ENCODE measurements around the gene C10orf90.

Gene C10orf90

DNA sequence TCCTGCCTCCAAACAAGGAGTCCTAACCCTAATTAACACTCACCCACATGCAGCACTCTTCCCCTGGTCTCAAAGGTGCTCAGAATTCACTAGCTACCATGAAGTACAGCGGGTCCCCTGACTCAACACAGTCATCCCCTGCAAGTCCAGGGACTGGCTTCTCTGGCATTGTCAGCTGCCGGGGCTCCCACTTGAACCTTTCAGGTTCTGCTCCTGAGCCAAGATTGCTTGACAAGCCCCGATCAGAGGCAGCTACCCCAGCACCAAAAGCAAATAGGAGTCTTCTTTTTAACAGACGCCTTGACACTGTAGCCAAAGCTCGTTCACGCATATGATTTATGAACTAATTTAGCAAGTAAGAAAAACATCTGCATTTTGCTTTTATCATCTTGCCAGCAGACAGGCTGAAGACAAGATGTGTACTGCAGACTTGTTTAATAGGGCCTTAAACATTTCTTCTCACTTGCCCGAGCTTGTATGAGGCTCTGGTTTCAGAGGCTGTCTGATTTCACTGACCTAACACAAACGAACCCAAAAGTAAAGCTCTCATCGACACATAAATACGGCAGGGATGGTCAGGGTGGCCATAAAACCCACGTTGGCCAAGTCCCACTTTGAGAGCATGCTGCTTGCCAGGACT lies 214.6 kb downstream of the C10orf90 start:
- no peak for FAIRE-seq

DNA sequence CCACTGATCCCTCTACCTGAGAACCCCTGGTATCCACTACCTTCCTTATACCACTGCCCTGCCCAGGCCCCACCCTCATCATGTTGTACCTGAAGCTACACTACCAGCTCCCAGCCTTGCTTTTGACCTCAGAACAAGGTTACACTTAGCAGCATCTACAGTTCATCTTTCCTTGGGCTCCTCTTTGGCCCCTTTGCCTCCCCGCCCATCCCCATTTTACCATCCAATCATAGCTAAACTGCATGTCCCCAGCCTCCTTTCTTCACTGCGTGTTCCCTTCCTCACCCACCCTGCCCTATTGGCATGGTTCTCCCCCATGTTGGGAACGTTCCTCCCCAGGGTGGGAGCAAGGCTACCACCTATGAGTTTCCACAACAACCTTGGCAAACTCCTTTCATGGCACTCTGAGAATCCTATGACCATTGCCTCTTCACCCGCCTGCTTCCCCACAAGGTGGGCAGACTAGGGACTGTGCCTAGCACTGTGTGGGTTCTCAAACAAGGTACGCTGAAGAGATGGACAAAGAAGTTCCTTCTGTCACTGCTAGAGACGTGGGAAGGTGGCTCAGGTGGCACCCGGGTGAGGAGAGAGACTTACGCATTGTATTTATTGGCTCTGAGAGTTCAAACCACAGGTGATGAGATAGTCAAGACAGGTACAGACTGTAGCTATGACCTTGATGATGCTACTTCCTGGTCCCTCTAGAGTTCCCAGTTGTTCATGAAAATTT lies 215.3 kb downstream of the C10orf90 start:
- no peak for FAIRE-seq

DNA sequence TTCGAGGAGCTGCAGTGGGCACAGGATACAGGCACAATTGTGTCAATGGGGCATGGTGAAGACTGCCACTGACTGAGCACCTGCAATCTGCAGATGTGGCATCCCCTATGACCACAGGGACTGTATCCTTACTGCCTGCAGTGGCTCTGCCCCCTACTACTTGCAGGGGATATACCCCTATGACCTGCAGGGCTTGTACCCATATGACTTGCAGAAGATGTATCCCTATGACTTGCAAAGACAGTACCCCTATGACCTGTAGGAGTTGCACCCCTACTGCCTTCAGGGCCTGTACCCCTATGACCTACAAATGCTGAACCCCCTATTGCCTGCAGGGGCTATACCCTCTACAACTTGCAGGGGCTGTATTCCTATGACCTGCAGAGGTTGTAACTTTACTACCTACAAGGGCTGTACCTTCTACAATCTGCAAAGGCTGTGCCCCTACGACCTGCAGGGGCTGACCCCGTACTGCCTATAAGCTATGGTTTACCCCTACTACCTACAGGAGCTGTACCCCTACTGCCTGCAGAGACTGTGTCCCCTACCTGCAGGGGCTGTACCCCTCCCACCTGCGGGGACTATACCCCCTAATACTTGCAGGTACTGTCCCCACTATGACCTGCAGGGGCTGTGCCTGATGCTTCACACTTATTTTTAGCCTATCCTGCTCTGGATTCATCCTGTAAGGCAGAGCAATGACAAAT lies 216.3 kb downstream of the C10orf90 start:
- no peak for FAIRE-seq

DNA sequence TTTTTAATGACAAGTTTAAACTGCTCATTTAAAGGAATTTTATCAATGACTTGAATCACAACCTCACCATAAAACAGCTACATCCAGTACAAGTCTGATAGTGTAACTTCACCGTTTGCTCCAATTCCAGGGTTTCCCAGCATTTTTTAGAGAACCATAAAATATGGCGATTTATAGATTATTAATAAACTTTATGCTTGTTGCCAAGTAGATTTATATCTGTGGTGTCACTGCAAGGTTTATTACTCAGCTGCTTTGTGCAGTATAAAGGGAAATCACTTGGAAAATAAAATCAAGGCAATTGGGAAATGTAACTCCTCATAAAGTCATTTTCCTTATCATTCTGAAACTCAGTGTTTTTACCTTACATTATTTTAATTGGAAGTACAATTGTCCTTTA lies 218.2 kb downstream of the C10orf90 start:
- FAIRE-seq, result no peak

DNA sequence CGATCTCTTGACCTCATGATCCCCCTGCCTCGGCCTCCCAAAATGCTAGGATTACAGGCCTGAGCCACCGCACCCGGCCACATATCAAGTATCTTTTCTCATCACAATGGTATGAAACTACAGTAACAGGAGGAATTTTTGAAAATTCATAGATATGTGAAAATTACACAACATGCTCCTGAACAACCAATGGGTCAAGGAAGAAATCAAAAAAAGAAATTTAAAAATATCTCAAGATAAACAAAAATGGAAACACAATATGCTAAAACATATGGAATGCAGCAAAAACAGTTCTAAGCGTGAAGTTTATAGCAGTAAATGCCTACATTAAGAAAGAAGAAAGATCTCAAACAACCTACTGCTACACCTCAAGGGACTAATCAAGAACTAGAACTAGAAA lies 222.4 kb downstream of the C10orf90 start:
- FAIRE-seq, result no peak

DNA sequence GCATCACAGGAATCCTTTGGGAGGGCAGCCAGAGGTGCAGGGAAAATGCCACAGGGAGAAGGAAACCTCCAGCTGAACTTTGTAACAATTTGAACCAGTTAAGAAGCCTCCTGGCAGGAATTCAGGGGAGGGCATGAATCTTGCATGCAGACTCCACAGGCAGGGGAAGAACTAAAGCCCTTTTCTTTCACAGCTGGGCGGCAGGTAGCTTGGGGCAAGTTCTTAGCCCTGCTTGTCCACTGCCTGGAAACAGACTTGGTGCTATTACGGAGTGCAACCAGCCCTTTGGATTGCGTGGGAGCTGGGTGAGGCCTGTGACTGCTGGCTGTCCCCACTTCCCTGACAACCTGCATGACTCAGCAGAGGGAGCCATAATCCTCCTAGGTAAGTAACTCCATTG lies 230.6 kb downstream of the C10orf90 start:
- FAIRE-seq, result no peak

DNA sequence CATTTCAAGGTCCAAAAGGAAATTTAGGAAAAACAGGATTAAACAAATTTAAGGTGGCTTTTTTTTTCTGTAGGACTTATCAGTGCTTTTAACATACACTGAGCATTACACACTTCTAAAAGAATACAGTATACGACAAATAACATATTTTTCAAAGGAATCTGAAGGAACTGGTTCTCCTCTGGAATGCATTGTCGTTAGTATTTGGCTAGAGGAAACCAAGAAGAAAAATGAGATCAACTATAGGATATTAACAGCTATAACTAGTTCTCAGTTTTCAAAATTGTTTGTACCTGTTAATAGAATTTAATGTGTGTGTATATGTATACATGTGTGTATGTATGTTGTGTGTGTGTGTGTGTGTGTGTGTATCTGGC lies 232.1 kb downstream of the C10orf90 start:
- no peak for FAIRE-seq

DNA sequence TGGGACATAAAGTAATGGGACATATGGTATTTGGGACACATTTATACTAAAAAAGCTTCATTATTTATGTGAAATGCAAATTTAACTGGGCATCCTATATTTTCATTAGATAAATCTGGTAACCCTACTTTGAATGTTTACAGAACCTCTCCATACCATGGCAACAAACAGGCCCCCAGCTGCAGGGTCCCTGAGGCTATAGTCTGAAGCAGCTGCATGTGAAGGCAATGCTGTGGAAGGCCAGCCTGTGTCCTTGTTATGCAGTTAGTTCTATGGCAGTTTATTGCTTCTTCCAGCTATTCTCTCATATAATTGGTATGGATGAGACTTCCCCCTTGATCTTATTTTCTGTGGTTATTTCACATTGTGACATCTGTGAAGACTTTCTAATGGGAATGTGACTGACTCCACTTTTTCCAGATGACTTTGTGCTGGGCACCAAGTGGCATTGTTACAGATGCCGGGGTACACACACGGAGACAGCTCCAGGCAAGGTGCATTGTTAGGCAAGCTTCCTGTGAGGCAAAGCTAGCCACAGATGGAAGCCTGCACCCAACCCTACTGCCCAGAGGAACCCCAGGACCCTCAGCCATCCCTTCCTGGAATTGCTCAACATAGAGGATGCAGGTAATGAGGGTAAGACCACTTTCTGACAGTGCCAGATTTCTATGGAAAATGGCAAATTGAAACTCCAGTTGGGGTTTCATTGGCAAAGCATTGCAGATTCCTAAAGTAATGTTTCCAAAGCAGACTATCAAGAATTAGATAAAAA lies 232.7 kb downstream of the C10orf90 start:
- no peak for FAIRE-seq

DNA sequence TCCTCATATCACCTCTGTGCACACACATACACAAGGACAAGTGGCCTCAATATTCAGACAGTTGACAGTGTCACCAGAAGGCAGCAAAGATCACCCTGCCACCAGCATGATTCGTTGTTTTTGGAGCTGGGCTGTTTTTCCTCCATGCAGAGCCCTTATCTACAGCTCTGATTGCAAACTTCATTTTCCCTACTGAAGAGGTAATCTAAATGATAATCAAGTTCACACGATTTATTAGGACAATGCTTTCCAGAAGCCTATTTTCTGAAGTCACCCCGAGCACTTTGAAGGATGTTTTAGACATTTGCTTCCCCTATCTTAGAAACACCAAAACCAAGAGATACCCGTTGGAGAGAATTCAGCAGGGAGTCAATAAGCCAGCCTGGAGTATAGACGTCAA lies 236.3 kb downstream of the C10orf90 start:
- no peak for FAIRE-seq

DNA sequence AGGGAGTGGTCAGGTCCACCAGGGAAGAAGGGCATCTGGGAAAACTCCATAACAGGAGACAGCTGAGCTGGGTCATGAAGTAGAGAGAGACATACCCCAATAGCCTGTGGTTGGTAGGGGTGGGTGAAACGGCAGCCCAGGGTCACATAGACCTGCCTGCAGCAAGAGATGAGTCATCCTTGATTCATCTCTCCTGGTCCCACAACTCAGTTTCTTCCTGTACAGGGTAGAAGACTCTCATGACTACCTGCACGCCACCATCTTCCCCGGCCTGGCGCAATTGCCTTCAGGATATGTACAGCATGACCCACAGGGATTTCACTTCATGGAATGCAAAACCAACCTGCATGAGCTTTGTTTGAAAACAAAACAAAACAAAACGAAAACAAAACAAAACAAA lies 237.1 kb downstream of the C10orf90 start:
- no peak for FAIRE-seq

DNA sequence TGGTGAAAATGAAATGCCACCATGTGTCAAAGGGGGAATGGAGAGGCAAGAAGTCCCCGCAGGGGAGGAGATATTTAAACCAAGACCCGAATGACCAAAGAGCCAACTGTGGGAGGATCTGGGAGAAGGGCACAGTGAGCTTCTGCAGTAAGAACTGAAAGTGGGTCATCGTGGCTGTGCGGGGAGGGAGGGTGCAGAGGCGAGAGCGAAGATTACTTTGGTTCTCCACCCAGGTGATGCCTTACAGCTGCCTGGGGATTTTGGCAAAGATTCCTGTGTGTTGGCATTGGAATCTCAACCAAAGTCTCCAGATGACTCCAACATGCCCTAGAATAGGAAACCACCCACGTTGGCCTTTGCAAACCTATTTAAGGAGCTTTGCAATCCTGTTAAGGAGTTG lies 238.0 kb downstream of the C10orf90 start:
- FAIRE-seq, result no peak

DNA sequence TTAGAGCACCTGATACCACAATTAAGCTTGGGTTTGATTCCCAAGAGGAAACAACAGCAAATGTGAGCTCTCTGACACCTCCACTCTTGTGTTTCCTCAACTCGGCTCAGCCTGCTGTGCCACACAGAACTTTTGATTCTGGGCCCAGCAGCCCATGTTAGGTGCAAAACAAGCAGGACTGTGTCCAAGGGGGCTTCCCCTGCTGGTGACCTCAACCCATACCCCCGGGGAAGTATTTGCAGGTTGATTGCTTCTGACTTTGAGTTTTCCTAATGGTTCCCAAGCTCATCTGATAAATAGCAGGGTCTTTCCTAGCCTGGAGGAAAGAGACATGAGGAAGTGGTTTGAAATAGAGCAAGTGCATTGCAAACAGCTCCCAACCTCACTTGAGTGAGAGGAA lies 238.7 kb downstream of the C10orf90 start:
- FAIRE-seq, result no peak

DNA sequence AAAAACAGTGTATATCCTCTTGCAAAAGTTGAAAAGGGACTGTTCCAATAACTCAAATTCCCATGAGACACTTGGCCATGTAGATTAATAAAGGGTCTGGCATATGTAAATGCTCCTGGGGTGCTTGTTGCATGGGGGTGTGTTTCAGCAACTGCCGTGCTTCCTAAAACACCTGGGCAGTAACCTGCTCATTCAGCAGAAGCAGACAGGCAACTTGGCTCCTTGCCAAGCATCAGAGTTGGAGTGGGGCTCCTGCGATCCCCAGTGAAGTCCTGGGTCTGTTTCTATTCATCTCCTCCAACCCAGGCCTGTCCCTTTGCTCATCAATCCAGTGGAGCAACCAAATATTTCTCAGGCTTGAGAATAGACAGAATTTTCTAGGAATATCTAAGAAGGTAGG lies 240.0 kb downstream of the C10orf90 start:
- FAIRE-seq, result no peak

DNA sequence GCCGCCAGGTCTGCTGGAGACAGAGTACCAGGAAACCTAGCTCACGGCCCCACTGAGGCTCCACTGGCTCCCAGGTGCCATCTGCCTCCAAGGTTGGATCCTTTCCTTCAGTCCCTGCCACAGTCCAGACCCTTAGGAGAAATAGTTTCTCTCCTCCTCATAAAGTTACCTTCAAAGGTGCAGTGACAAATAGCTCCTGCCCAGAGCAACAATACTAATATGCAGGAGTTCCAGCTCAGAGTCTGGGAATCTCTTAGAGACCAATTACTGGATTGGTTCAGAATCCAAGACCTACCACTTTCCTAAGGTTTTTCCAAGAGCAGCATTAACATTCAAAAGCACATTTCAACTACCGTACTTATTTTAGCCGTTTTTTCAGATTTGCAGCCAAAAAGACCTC lies 241.2 kb downstream of the C10orf90 start:
- no peak for FAIRE-seq

DNA sequence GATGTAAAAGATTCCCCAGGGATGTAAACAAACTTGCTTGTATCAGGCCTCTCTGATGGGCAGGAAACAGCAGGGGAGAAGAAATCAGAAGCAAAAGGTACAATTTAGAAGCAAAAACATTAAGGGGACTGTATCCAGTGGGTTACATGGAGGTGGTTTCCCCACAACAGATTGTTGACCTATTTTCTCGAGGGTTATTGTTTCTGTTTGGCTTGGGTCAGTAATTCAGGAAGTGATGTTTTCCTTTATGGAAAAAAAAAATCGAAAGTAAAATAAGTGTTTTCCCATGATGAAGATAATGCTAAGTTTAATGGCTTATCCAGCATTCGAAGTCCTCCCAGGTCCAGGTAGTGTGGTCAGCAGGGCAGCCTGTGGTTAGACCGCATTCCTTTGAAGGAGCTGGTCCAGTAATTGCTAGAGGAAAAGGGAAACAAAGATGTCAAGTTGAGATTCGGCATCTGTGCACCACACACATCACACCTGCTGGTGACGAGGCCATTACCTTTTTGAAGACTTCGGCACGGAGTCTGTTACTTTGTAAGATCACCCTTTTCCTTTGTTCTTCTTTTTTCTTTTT lies 244.9 kb downstream of the C10orf90 start:
- FAIRE-seq, result no peak

DNA sequence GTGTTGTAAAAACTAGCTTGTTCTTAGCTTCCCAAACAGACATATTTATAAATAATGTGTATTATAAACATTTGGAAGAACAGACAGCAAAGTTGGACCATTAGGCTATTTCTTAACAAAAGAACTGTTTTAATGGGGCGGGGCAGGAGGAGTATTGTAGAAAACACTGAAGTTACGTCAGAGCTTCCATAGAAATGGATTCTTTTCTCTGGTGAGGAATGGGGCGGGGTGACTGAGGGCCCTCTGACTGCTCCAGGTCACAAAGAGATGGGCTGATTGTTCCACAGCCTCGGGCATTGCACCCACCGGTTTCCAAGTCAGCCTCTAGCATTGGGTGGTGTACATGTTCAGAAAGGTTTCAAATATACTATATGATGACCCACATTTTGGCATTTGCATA lies 245.5 kb downstream of the C10orf90 start:
- FAIRE-seq, result no peak

DNA sequence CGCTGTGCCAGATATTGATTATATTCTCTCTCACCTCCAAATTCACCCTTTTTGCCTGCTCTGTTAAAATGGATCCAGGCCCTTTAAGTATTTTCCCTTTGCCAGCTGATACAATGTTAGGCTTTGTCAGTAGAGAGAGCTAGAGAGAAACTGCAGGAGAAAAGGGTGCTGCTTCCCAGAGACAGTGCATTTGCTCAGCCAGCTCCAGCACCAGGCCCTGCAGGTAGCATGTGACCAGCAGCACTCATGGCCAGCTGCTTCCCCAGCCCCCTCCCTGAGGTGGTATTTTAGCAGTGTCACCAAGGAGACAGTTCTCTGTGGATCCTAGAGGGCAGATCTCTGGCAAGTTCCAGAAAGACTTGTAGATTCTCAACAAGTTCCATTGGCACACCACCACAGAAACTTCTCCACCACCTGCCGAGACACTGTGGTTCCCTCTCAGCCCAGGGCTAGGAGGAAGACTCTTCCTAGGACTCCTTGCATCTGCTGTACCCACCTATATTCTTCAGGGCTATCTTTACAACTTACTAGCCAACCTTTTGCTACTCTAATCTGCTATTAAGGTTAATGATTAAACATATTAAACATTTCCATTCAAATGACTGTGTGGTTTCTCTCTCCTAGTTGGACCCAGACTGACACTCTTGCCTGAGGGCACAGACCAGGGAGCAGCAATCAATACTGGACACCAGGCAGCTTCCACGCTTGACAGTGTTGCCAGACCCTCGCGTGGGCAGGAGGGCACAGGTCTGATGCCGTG lies 246.6 kb downstream of the C10orf90 start:
- FAIRE-seq, result no peak

DNA sequence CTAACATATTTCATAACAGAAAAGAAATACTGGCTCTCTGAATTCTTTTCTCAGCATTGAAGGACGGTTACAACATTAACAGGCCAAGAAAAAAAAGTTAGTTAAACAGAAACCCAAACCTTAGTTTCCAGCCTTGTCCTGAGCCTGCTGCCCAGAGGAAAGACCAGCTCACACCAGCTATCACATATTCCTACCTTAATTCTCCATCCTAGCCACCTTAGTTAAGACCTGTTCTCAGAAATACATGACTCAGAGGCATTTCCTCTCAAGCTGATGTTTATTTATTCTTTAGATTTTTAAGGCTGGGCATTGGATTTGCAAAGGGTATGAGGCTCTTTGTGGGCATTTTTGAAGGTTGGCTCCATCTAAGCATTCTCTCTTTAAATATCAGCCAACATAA lies 247.9 kb downstream of the C10orf90 start:
- no peak for FAIRE-seq

DNA sequence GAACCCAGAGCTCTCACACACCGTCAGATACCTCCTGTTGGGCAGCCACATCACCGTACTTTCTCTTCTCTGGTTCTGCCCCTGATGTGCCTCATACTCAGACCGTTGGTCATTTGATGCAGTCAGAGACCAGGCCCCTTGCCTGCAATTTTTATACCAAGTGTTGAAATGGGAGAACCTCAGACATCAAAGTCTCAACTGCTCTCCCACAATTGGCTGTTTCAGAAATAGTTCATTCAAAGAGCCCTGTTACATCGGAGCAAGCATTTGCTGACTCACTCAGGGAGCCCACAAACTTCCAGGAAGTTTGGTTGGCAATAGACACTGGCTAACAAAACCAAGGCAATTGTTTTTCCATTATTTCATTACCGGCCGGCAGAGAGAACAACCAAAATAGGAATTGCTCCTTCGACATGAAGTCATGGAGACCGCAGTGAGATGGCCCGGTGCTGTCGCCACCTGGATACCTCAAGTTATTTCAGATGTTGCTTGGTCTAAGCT lies 248.7 kb downstream of the C10orf90 start:
- FAIRE-seq, result no peak

DNA sequence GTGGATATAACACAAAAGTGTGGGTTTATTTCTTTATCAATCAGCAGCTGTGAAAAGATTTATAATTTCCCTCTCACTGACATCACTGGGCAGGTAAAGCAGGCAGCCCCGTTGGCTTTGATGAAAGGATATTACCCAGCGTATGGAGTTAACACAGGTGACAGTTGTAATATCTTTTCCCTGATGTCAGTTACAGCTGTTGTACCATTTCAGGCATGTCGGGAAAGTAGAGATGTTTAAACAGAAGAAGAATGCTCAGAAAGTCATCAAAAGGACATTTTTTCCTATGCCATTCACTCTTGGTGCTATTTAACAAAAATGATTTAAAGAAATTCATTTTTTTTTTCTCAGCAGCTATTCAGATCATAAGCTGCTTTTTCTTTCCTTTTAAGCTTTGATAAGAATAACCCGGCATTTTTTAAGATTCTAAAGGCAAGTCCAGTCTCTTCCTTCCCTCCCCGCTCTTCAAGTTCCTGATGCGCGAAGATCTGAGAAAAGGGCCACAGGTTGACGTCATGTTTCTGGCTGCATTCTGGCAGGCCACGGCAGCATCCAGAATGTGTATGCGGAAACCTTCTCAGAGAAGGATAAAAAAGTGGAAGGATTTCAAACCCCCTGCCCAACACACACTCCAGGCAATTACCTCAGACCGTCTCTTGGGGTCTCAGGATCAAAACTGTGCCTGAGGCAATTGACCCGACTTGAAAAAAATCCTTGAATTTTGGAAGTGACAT lies 249.8 kb downstream of the C10orf90 start:
- FAIRE-seq, result no peak

DNA sequence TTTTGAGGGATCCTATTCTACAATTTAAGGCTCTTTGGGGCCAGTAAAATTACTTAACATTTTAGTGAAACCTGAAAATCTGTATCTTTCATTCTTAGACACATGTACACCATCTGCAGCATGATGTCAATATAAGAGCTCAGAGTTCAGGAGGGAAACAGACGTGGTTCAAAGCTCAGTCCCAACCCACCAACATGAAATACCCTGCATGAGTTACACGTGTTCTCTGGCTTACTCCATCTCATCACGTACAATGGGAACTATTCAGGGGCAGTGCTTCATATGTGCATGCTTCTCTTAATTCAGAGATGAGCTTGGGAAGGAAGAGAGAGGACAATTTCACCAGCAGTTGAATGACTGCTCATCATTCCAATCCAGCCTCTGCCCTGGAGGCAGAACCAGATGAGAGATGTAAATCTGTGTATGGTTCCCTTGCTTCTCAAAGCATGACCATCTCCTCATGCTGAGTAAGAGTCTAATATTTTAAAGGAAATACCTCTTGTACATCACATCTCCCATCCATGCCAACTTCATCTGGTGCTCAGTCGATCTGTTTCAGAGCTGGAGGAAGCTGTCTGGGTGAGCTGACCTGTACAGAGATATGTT lies 253.2 kb downstream of the C10orf90 start:
- no peak for FAIRE-seq
